ENCODE results near the gene ZFC3H1.
"Not testable (repeated sequence)": the region's sequence is repeated elsewhere in the genome, so short reads cannot be mapped to it uniquely, and the experiment has no call there.

Gene ZFC3H1, protein sequence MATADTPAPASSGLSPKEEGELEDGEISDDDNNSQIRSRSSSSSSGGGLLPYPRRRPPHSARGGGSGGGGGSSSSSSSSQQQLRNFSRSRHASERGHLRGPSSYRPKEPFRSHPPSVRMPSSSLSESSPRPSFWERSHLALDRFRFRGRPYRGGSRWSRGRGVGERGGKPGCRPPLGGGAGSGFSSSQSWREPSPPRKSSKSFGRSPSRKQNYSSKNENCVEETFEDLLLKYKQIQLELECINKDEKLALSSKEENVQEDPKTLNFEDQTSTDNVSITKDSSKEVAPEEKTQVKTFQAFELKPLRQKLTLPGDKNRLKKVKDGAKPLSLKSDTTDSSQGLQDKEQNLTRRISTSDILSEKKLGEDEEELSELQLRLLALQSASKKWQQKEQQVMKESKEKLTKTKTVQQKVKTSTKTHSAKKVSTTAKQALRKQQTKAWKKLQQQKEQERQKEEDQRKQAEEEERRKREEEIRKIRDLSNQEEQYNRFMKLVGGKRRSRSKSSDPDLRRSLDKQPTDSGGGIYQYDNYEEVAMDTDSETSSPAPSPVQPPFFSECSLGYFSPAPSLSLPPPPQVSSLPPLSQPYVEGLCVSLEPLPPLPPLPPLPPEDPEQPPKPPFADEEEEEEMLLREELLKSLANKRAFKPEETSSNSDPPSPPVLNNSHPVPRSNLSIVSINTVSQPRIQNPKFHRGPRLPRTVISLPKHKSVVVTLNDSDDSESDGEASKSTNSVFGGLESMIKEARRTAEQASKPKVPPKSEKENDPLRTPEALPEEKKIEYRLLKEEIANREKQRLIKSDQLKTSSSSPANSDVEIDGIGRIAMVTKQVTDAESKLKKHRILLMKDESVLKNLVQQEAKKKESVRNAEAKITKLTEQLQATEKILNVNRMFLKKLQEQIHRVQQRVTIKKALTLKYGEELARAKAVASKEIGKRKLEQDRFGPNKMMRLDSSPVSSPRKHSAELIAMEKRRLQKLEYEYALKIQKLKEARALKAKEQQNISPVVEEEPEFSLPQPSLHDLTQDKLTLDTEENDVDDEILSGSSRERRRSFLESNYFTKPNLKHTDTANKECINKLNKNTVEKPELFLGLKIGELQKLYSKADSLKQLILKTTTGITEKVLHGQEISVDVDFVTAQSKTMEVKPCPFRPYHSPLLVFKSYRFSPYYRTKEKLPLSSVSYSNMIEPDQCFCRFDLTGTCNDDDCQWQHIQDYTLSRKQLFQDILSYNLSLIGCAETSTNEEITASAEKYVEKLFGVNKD (N-terminal part only)

DNA sequence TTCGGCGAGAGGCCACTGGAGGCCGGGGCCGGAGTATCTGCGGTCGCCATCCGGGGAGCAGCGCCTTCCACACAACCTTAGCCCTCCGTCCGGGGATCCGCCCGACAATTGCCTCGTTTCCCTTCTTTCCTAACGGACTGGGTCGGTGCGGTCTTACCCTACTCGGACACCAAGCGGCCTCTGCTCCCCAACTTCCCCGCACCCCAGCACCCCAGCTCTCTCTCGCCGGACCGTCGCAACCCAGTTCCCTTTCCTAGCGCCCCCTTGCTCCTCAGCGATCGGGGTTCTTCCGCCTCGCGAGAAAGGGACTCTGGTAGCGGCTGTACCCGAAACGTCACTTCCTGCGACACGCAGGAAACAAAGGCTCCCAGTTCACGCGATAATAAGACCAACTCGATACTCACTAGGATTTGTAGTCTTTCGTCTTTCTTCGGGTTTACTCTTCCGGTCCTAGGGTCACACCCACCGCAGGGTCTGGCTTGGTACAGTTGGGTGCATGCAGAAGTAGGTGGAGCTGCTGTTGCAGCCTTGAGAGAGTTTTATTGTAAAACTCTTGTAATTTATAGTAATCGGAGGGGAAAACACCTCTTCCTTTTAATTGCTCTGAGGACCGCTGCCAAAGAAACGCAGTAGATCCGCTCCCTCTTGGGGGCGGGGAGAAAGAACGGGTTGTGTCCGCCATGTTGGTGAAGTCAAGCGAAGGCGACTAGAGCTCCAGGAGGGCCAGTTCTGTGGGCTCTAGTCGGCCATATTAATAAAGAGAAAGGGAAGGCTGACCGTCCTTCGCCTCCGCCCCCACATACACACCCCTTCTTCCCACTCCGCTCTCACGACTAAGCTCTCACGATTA, at the start of gene ZFC3H1, which contains the start of gene THAP2:
Gene ZFC3H1, minus strand, starts transcription at position 288 of the 850 bp plus-strand sequence. Its CDS starts 238 bp downstream, at position 50.
Gene THAP2, plus strand, starts transcription at position 741 of the 850 bp plus-strand sequence. CDS start 209 bp downstream, outside the sequence.
- peak; percentile 98 for FAIRE-seq

DNA sequence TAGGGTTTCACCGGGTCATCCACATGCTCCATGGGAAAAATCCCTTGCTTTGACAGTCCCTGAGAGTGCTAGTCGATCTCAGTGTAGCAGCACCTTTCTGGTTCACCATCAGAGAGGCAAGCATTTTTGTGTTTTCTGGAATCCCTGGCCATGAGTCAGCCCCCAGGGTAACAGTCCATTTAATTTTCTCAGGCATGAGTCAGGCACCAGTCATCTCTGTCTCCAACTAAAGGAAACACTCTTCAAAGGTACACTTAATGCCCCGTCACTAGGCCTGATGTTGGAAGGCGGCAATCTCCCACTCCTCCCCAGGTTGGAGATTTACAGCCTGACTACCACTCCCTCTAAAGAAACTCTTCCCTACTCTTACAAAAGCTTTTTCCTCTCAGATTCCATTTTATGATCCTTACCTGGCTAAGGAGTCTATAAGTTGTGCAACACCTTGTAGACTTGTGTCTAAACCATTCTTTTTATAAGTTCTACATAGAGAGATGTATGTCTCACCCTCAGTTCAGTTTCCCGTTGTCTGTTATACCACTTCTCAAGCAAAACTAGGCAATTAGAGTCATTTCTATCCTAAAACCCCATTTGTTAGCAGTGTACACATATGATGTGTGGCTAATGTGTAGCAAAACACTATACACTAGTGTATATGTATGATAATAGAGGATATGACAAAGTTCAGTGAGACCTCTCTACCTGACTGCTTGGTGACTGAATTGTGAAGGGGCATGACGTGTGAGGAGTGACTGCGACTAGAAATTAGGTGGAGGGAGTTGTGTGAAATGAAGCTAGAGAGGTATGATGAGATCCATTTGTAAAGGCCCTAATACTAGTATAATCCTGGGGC, 46.9 kb upstream of the ZFC3H1 start:
- FAIRE-seq, result no peak

DNA sequence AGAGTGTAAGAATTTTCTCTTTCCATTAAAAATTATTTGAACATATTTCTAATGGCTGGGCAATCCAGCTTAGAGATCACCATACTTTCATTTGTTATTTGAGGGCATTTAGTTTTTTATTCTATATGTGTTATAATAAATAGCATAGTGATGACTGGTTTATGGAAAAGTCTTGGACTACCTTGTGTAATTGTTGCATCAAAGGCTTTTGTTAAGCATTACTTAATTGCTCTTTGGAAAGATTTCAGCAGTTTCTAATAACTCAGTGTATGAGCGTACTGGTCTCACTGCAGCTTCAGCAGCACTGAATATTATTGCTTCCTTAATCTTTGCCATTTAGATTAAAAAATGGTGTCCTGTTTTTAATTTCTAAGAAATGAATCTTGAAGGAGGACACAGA, 45.0 kb upstream of the ZFC3H1 start:
- no peak for FAIRE-seq

DNA sequence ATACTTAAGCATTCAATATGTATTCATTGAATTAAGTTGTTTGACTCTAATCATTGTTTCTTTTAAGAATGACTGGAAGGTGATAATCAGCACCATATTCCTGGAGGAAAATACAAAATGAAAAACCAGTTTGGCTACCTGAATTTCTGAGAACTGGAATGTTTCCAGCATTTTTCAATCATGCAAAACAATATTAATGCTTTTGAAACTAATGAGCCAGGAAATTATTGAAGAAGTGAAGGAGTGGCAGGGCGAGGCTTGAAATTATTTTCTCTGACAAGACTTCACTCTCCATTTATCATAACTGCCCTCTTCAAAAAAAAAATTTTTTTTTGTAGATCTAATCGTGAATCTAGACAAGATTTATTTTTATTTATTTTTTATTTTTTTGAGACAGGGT, 41.3 kb upstream of the ZFC3H1 start:
- no peak for FAIRE-seq

DNA sequence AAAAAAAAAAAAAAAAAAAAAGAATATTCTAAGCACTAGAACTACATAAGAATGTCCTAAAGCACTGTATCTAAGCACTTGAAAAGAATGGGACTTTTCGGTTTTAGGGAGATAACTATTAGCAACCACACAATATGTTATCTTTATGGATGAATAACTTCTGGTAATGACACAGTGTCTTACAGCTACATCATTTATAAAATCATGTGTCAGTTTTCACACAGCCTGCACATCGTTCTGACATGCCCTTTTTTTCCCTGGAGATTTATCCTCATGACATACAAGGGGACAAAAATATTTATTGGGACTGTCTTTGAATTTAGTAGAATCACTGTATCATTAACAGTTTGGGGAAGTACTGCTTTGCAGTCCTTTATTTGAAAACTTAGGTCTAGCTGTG, 39.6 kb upstream of the ZFC3H1 start:
- no peak for FAIRE-seq

DNA sequence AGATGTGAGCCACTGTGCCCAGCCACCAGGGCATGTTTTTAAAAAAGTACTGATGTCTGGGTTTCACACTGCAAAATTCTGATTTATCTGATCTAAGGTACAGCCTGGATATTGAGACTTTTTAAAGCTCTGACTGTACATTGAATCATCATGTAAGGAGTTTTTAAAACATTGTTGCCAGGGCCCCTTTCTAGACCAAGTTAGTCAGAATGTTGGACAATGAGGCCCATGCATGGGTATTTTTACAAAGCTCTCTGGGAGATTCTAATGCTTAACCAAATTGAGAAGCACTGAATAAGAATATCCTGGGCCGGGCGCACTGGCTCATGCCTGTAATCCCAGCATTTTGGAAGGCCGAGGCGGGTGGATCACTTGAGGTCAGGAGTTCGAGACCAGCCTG, 38.9 kb upstream of the ZFC3H1 start:
- no peak for FAIRE-seq

DNA sequence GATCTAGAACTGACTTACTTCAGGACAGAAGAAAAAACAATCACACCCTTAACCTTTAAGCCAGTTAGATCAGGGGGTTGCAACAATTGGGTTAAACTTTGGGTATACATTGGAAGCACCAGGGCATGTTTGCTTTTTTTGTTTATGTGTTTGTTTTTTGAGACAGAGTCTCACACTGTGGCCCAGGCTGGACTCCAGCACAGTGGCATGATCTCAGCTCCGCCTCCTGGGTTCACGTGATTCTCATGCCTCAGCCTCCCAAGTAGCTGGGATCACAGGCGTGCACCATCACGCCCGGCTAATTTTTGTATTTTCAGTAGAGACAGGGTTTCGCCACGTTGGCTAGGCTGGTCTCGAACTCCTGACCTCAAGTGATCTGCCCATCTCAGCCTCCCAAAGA, 38.5 kb upstream of the ZFC3H1 start:
- FAIRE-seq, result not testable (repeated sequence)

DNA sequence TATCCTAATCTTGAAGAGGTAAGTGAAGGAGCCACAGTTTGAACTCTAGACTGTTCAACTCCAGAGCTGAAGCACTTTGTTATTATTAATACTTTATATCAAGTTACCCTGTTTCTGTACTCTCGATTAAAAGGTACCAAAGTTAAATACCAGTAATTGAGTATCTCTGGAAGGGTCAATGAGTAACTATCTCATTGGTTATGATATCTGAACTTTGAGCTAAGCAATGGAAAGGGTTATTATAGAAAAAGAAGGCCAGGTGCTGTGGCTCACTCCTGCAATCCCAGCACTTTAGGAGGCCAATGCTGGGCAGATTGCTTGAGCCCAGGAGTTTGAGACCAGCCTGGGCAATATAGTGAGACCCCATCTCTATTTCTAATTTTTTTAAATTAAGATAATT, 32.1 kb upstream of the ZFC3H1 start:
- no peak for FAIRE-seq

DNA sequence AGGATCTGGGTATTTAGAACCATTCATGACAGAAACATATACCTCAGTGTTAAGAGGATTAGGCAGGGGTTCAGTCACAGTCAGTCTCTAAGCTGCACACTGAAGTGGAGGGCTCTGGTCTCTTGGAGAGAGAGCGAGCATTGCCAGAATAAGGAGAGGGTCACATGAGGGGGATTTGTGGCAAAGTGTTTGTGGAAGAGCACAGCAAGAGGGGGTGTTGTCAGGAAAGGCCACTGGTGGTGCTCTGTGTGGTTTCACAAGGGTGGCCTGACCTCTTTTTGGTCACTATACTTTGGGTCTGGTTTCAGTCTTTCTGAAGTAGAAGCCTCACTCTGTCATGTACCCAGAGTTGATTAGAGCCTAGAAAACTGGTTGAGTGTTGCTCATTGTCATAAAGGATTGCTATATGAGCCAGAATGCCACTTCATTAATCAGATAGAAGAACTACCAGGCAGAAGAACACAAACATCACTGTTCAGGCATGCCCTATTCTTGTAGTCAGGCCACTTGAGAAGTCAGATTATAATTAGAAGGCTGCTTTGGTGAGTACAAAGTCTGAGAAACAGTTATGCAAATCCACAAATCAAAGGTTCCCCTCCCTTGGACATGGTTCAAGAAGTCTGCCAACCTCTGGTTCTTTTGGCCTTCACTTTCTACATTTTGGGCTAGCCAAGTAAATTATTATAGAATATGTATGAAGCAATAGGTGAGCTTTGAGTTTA, 30.6 kb upstream of the ZFC3H1 start:
- FAIRE-seq, result no peak

DNA sequence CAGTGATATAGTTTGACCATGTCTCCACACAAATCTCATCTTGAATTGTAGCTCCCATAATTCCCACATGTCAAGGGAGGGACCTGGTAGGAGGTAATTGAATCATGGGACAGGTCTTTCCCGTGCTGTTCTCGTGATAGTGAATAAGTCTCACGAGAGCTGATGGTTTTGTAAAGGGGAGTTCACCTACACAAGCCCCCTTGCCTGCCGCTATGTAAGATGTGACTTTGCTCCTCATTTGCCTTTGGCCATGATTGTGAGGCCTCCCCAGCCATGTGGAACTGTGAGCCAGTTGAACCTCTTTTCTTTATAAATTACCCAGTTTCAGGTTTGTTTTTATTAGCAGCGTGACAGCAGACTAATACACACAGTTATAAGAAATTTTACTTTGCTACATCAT, 30.0 kb upstream of the ZFC3H1 start:
- not testable (repeated sequence) for FAIRE-seq

DNA sequence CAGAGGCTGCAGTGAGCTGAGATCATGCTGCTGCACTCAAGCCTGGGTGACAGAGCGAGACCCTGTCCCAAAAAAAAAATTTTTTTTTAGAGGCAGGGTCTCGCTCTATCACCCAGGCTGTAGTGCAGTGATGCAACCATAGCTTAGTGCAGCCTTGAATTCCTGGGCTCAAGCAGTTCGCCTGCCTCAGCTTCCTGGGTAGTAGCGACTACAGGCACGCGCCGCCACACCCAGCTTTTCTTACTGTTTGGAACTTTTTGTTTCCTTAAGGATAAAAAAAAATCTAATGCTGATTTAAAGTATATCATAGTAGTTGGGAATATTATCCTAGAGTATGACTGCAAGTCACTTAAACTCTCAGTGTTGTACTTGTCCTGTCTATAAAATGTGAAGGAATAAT, 29.5 kb upstream of the ZFC3H1 start:
- no peak for FAIRE-seq

DNA sequence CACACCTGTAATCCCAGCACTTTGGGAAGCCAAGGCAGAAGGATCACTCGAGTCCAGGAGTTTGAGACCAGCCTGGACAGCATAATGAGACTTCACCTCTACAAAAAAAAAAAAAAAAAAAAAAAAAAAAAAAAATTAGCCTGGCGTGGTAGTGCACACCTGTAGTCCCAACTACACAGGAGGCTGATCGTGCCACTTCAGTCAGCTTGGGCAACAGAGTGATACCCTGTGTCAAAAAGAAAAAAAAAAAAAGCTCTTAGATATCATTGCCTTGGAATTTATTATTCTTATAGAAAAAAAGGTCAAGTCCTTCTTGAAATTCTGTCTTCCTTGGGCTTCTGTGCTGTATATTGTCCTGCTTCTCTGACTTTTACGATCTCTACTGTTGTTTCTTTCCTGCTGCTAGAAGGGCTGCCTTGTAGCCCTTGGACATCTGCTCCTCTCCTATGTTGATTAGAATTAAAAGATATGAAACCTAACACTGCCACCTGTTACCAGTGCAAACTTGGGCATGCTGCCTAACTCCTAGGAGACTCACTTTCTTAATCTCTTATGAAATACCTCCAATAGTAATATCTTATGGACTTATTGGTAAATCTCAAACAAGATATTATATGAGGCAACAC, 28.0 kb upstream of the ZFC3H1 start:
- FAIRE-seq, result no peak

DNA sequence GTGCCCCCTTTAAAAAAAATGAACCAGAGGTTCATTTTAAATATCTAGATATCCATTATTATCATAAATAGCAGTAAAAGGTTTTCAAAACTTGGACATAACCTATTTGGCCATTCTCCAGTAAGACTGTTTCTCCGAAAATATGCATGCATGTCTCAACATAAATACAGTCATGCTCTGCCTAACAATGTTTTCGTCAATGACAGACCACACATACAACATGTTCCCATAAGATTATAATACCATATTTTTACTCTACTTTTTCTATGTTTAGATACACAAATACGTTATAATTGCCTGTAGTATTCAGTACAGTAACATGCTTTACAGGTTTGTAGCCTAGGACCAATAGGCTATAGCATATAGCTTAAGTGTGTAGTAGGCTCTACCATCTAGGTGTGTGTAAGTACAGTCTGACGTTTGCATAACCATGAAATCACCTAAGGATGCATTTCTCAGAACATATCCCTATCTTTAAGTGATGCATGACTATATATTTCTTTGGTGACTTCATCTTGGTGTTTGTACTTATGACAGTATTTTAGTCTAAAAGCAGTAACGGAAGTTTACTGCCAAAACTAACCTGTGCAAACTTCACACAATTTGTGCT, 25.4 kb upstream of the ZFC3H1 start:
- FAIRE-seq, result no peak

DNA sequence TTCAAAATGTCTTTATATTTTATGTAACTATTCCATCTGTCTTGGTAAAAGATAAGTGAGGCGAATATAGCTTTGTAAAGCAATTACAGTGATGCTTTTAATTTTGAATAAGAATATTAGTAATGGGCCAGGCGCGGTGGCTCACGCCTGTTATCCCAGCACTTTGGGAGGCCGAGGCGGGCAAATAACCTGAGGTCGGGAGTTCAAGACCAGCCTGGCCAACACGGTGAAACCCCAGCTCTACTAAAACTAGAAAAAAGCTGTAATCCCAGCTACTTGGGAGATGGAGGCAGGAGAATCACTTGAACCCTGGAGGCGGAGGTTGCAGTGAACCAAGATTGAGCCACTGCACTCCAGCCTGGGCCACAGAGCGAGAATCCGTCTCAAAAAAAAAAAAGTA, 23.5 kb upstream of the ZFC3H1 start:
- FAIRE-seq, result not testable (repeated sequence)

DNA sequence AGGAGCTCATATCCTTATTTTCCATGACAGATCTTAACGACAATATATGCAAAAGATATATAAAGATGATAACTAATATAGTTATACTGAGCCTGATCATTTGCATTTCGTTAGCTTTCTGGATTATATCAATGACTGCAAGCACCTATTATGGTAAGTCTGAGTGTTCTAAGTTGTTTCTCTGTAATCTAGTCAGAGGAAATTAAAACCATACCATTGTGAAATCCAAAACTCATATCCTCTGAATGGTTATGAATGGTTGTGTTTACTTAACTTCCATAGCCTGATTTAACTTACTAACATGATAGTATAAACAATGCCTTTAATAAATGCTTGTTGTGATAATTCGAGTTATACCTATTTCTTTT, 23.0 kb upstream of the ZFC3H1 start:
- FAIRE-seq, result no peak

DNA sequence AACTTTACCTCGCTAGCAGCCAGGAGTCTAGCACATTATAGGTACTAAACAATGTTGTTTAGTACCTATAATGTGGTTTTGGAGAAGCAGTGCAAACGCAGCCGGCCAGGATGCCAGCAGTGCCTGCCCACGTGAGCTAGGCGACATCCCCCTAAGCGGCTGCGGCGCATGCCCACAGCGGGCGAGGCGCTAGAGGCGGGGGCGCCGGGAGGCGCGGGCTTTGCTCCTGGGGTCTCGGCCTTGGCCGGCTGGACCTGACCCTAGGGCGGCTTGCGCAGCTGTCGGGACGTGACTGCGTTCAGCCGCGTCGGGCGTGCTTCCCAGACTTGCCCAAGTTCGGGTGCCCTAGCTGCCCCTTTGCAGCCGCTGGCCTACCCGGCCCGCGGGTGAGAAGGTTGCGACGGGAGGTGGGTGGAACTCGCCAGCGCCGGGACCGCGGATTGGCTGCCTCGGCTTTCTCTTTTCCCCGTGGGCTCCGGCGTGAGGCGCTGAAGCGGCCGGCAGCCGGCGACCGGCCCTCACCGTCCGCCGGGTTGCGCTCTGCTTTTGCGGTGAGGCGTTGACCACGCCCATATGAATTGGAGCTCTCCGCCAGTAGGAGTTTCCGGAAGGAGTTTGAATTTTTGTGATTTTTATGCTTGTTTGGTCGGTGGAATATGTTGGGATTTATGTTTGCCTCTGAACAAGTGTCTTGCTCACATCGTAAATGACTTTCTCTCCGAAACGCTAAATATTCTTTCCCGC, 22.4 kb upstream of the ZFC3H1 start, which contains the start of gene TMEM19:
Gene TMEM19, plus strand, starts transcription at position 169 of the 744 bp plus-strand sequence. CDS start 599 bp downstream, outside the sequence.
- peak; percentile 86 for FAIRE-seq

DNA sequence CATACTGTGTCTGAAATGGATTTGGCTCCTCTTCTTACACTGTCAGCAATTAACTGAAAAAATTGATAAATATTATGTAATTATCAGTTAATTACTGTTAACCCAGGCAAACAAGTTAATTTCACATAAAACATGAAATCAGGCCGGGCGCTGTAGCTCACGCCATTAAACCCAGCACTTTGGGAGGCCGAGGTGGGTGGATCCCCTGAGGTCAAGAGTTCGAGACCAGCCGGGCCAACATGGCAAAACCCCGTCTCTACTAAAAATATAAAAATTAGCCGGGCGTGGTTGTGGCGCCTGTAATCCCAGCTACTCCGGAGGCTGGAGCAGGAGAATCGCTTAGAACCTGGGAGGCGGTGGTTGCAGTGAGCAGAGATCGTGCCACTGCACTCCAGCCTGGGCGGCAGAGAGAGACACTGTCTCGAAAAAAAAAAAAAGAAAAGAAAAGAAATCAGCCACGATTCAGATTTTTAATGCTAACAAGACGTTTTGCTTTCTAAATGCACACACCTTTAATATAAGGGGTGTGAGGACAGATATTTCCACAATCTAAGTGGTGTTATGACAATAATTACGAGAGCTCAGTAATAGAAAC, 21.8 kb upstream of the ZFC3H1 start:
- no peak for FAIRE-seq

DNA sequence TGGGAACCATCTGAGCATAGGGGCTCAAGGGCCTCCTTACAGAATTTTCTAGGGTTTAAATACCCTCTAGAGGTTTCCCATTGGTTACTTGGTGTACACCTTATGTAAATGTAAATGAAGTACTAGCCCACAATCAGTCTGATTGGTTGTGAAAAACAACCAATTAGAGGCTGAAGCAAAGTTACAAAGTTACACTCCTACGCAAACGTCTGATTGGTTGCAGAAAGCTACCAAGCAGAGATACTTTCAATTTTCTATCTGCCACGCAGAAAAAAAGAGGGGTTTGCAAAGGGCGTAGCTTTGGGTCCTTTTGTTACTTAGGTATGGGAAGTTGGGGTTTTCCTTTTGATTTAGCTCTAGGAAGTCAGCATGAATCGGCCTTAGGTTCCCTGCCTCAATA, 20.4 kb upstream of the ZFC3H1 start:
- FAIRE-seq, result no peak

All from endometrium (tissue), 2 donors.